BE2C (cell line): ENCODE data around the gene RASL10A. TPM values are rescaled to one million over a fixed set of nuclear protein-coding genes. Genes with fewer than 3 reads are reported as not detected.
"Not testable (repeated sequence)": the region's sequence is repeated elsewhere in the genome, so short reads cannot be mapped to it uniquely, and the experiment has no call there.

Experiments used
- DNase-seq: peaks from one replicate; pipeline ENCODE4 v3.0.0-alpha.2; 2020
- H3K27me3 ChIP-seq: fragments of 250-450 bp; sonication (Bioruptor Pico); 2 replicates; pipeline ENCODE4 v1.5.1; 2020; ENCODE audit warnings: mild to moderate bottlenecking
- H3K36me3 ChIP-seq: fragments of 250-450 bp; sonication (Bioruptor Pico); 2 replicates; pipeline ENCODE4 v1.5.1; 2020; ENCODE audit warnings: mild to moderate bottlenecking
- H3K4me1 ChIP-seq: fragments of 250-450 bp; sonication (Bioruptor Pico); 2 replicates; pipeline ENCODE4 v1.5.1; 2020
- H3K4me3 ChIP-seq: 2 replicates; pipeline ENCODE4 v1.5.1; 2011; ENCODE audit warnings: low read depth, low read length
- H3K9me3 ChIP-seq: fragments of 250-450 bp; sonication (Bioruptor Pico); 2 replicates; pipeline ENCODE4 v1.5.1; 2020
- polyA plus RNA-seq: library from polyadenylated mRNA; unstranded; fragments of >200 nt; gene quantifications from one replicate; pipeline ENCODE4 v1.2.1, GENCODE V29; 2012; ENCODE audit warnings: low read depth, missing spikeins; ENCODE audit not compliant: insufficient read length, insufficient read depth
- TF ChIP-seq, protein P1 (sequence below): IDR thresholded peaks from 2 replicates; pipeline ENCODE4 v1.5.1; 2012; ENCODE audit warnings: mild to moderate bottlenecking, low read depth, low read length

Gene RASL10A
- polyA plus RNA-seq, result not detected

GRCh38 chr22:29315286-29316140, at the start of gene RASL10A:
RASL10A (minus strand) TSS chr22:29315697; CDS start chr22:29315246, 451 bp downstream.
- DNase-seq, result no peak
- H3K4me3 ChIP-seq, result no peak within 1 kb of the TSS; the same call in 1 of the 2 replicates
- peaks cover 7% of the 10 kb centered on the region for H3K4me1 ChIP-seq
- H3K27me3 ChIP-seq, result peaks cover 52% of the 10 kb centered on the region
- H3K36me3 ChIP-seq, result no peaks in the 10 kb centered on the region
- TF ChIP-seq, protein P1, sequence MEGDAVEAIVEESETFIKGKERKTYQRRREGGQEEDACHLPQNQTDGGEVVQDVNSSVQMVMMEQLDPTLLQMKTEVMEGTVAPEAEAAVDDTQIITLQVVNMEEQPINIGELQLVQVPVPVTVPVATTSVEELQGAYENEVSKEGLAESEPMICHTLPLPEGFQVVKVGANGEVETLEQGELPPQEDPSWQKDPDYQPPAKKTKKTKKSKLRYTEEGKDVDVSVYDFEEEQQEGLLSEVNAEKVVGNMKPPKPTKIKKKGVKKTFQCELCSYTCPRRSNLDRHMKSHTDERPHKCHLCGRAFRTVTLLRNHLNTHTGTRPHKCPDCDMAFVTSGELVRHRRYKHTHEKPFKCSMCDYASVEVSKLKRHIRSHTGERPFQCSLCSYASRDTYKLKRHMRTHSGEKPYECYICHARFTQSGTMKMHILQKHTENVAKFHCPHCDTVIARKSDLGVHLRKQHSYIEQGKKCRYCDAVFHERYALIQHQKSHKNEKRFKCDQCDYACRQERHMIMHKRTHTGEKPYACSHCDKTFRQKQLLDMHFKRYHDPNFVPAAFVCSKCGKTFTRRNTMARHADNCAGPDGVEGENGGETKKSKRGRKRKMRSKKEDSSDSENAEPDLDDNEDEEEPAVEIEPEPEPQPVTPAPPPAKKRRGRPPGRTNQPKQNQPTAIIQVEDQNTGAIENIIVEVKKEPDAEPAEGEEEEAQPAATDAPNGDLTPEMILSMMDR, result no peak
- no peaks in the 10 kb centered on the region for H3K9me3 ChIP-seq

- no peaks in the 10 kb centered on the region for H3K27me3 ChIP-seq
- peak; percentile 86 for DNase-seq
- peaks cover 3% of the 10 kb centered on the region for H3K4me1 ChIP-seq
- H3K4me3 ChIP-seq, result no peak overlapping the region
- TF ChIP-seq, protein P1, result peak; percentile 90
- peaks cover 32% of the 10 kb centered on the region for H3K36me3 ChIP-seq
- no peaks in the 10 kb centered on the region for H3K9me3 ChIP-seq
Measured at GRCh38 chr22:29359469-29359868, 44.0 kb upstream of the RASL10A start.

DNA sequence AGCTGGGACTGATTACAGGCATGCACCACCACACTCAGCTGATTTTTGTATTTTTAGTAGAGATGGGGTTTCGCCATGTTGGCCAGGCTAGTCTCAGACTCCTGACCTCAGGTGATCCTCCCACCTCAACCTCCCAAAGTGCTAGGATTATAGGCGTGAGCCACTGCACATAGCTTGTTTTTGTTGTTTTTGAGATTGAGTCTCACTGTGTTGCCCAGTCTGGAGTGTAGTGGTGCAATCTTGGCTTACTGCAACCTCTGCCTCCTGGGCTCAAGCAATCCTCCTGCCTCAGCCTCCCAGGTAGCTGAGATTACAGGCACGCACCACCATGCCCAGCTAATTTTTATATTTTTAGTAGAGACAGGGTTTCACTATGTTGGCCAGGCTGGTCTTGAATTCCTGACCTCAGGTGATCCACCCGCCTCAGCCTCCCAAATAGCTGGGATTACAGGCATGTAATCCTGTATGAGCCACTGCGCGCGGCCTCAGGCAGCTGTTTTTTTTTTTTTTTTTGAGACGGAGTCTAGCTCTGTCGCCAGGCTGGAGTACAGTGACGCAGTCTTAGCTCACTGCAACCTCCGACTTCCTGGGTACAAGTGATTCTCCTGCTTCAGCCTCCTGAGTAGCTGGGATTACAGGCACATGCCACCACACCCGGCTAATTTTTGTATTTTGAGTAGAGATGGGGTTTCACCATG, 41.8 kb upstream of the RASL10A start:
- H3K4me3 ChIP-seq, DNase-seq, H3K9me3 ChIP-seq, H3K27me3 ChIP-seq, H3K4me1 ChIP-seq: not testable (repeated sequence)
- H3K36me3 ChIP-seq, result peaks cover 53% of the 10 kb centered on the region

DNA sequence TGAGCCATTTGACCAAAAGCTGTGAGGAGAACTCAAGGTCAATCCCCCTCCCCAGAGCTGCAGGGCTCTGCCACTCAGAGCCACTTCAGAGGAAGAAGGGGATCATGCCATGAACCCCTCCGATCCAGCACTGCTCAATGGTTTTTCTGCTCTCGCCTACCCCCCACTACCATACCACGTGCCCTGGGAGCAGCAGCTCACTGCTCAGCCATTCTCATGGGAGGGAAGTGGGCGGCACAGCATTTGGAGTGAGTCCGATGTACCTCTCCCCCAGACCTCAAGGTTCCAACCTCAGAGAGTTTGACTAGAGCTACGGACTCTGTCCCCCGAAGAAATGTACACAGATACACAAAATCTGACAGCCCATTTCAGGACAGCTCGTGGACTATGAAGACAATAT, 38.4 kb upstream of the RASL10A start:
- H3K9me3 ChIP-seq, result no peaks in the 10 kb centered on the region
- H3K4me1 ChIP-seq, result peaks cover 6% of the 10 kb centered on the region
- no peaks in the 10 kb centered on the region for H3K27me3 ChIP-seq
- H3K4me3 ChIP-seq, result no peak overlapping the region
- peaks cover 75% of the 10 kb centered on the region for H3K36me3 ChIP-seq
- TF ChIP-seq, protein P1, result no peak
- no peak for DNase-seq

- Histone ChIP-seq H3K36me3 (peaks cover 72% of the 10 kb centered on the region), H3K4me3 (no peak overlapping the region), H3K27me3 (no peaks in the 10 kb centered on the region), H3K9me3 (no peaks in the 10 kb centered on the region), H3K4me1 (peaks cover 6% of the 10 kb centered on the region)
- no peak for DNase-seq
- TF ChIP-seq, protein P1, result no peak
Measured at GRCh38 chr22:29353286-29353685, 37.8 kb upstream of the RASL10A start.

DNA sequence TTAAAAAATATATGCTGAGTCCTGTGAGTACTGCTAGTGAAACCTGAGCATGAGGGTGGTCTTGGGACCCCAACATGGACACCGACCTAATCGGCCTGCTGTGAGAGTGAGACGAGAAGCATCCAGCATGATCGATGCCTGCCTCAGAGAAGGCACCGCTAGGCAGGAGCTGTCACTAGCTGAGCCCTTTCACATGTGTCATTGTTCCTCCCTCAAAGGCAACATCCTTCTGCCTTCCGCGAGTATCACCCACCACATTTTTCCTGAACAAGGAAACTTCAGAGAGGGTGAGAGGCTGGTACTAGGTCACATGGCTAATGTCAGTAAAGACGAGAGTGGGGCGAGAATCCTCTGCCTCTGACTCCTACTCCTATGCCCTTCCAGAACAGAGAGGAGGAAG, 37.3 kb upstream of the RASL10A start:
- peaks cover 71% of the 10 kb centered on the region for H3K36me3 ChIP-seq
- H3K9me3 ChIP-seq, result no peaks in the 10 kb centered on the region
- H3K27me3 ChIP-seq, result no peaks in the 10 kb centered on the region

More for the DNA sequence above, 37.3 kb upstream of the RASL10A start:
- H3K4me1 ChIP-seq, result peaks cover 6% of the 10 kb centered on the region
- TF ChIP-seq, protein P1, result no peak
- DNase-seq, result no peak
- no peak overlapping the region for H3K4me3 ChIP-seq
